Left lobe of liver (tissue), 2 donors: ENCODE measurements around the gene OSTC. TPM values are rescaled to one million over a fixed set of nuclear protein-coding genes. Genes with fewer than 3 reads are reported as not detected.

Source experiments
- ATAC-seq: fragments of 200-7000 bp; cut with Tn5 transposase; one replicate; pipeline ENCODE4 v1.9.1; 2020; ENCODE audit warnings: mild to moderate bottlenecking, moderate library complexity
- DNase-seq: peaks from one replicate; pipeline ENCODE4 v3.0.0-alpha.2; 2020; ENCODE audit warnings: low spot score
- total RNA-seq: library from RNA; stranded (reverse); gene quantifications from one replicate; pipeline ENCODE4 v1.2.1, GENCODE V29; 2021
- donor health status: DM: no; HTN: no; CAD: no; lungs with moderate emphysema.
- donor health status: DM: no; HTN: yes; CAD: no.

OSTC gene
- 72.8 TPM for total RNA-seq

DNA sequence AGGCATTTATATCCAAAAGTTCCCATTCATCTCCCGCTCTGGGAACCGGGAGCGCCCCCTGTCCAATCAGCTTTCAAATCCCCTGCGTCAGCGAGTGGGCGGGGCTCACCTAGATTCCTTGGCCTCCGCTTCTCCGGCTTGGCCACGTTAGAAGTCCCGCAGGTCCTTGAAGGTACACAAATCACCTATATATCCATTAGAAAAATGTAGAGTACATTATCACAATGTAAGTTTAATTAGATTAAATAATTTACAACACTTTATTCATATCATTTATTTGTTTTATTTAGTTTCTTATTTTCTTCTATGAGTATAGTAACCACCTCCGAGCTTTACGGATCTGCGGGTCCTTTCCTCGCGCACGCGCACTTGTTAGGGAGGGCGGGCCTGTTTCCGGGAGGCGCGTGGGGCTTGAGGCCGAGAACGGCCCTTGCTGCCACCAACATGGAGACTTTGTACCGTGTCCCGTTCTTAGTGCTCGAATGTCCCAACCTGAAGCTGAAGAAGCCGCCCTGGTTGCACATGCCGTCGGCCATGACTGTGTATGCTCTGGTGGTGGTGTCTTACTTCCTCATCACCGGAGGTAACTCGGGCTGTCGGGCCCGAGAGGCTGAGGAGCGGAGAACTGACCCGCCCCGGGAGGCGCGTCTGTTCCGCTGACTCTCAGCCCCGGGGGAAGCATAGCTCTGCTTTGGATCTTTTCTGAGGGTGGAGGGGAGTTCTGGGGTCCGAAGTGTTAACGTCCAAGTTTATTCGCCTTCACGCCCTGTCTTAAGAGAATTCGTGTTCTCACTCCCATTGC is at the start of gene OSTC:
TSS of gene OSTC (plus strand) at position 388 of the 802 bp plus-strand sequence. CDS start at position 445, 57 bp downstream.
- DNase-seq (peak; percentile 94), ATAC-seq (peak; percentile 97)

DNA sequence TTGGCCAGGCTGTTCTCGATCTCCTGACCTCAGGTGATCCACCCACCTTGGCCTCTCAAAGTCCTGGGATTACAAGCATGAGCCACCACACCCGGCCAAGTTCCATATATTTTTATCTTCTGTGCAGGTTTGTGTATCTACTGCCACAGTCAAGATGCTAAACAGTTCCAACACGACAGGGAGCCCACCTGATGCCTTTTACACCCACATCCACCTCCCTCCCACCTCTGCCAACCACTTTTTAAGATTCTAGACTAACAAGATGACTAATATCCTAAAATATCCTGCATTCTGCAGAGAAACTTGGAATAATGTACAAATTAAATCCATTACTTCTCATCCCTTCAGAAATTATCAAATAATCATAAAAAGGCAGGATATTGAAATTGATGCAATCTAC is 49.3 kb upstream of the OSTC start:
- ATAC-seq (no peak), DNase-seq (no peak)

DNA sequence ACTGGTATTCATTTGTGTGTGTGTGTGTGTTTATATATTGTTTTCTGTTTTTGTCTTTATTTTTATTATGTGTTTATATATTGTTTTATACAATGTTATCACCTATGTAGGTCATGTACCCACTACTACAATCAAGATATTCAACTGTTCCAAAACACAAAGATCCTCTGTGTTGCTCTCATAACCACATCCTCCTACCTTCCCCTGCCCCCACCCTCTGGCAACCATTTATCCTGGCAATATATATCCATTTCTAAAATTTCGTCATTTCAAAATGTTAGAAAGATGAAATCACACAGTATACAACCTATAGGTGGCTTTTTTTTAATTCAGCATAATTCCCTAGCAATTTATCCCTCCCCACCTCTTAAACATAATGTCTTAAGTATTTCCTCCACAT is 48.9 kb upstream of the OSTC start:
- no peak for ATAC-seq

DNA sequence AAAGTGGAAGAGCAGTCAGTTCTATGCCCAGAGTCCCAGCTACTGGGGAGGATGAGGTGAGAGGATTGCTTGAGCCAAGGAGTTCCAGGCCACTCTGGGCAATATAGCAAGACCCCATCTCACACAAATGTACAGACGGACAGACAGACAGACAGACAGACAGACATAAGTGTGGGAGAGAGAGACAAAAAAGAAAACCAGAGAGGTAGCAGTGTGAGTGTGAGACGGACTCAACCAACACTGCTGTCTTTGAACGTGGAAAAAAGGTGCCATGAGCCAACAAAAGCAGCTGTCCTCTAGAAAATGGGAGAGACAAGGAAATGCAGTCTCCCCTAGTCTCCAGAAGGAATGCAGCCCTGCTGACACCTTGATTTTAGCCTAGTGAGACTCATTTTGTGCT is 48.2 kb upstream of the OSTC start:
- ATAC-seq (no peak), DNase-seq (no peak)

More for the DNA sequence above, 48.9 kb upstream of the OSTC start:
- DNase-seq, result no peak

DNA sequence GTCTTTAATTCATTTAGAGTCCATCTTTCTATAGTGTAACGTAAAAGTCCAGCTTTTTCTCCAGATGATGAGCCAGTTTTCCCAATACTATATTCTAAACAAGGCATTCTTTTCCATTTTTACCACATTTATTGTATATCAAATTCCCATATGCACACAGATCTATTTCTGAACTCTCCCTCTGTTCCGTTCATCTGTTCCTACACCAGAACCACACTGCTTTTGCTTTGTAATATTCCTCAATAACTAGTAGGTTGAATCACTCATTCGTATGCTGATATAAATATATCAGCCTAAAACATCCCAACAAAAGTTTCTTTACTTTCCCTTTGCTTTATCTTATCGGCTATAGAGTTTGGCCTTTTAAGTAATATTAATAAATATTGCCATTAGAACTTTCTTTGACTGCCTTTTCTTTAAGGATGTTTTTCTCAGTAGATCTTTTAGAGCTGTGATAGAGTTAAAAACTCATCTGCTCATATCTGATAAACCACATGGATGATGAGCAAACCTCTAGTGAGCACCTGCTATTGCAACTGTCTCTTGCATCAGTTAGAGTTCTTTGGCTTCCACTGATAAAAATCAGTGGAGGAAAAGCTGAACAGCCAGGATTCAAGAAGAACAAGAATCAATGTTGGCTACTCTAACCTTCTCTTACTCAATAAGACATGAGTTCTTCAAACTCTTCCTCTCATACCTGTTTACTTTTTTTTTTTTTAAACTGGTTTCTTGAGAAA is 43.2 kb upstream of the OSTC start:
- ATAC-seq (no peak), DNase-seq (no peak)

DNA sequence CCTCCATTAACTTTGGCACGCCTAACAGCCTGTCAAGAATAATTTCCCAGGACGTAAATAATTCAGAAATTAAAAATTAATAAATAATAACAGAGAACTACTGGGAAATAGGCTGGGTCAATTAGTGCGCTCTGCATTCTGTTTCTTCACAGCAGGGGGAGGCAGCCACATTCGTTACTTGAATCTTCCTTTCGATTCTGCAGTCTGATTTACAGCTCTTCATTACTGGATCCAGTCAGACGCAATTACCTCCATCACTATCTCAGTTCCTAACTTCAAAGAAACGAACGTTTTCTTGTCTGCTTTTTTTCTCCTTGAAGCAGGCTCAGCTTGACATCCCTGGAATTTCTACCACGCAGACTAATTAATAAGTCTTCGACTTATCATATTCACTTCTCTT is 39.0 kb upstream of the OSTC start:
- no peak for ATAC-seq
- no peak for DNase-seq

DNA sequence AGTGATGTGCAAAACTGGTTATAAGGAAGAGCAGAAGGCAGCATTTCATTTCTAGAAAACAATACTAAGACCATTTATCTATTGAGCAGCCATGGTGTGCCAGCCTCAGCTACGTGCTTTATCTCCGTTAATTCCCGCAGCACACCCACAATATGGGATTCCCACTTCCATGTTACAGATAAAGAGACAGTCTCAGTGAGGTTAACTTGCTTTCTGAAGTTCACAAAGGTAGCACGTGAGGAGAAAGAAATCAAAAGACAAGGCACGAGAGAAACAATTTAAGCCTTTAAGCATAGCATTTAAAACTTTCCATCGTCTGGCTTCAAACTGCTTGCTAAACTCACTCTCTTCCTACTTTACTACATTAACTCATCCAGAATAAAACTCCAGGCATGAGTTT is 38.0 kb upstream of the OSTC start:
- no peak for ATAC-seq
- no peak for DNase-seq

DNA sequence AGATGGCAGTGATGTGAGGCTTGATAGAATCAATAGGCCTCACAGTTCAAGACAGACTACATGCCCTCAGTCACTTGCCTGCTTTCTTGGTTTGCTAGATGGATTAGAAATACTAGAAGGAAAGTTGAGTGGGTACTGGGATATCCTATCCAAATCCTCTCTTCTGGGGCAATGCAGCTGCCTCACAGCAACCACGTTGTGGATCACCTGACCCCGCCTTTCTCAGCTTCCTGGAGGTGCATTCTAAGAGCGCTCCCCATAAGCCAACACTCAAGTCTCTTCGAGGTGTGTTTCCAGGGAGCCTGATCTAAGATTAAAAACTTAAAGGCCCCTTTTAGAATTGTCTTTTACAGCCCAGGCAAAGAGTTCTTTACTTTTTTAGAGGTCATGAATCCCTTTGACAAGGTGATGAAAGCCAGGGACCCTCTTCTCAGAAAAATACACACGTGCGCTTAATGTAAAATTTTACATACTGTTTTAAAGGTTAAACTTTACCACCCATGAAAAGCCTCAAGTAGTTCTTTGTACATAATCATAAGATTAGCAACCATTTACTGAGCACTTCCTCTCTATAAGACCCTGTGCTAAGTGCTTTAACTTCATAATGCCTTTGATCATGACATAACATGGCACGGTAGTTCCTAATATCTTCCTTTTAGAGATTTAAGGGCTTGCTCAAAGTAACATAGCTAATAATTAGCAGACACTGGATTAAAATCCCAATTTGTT is 30.9 kb upstream of the OSTC start:
- ATAC-seq (peak; percentile 12), DNase-seq (no peak)

DNA sequence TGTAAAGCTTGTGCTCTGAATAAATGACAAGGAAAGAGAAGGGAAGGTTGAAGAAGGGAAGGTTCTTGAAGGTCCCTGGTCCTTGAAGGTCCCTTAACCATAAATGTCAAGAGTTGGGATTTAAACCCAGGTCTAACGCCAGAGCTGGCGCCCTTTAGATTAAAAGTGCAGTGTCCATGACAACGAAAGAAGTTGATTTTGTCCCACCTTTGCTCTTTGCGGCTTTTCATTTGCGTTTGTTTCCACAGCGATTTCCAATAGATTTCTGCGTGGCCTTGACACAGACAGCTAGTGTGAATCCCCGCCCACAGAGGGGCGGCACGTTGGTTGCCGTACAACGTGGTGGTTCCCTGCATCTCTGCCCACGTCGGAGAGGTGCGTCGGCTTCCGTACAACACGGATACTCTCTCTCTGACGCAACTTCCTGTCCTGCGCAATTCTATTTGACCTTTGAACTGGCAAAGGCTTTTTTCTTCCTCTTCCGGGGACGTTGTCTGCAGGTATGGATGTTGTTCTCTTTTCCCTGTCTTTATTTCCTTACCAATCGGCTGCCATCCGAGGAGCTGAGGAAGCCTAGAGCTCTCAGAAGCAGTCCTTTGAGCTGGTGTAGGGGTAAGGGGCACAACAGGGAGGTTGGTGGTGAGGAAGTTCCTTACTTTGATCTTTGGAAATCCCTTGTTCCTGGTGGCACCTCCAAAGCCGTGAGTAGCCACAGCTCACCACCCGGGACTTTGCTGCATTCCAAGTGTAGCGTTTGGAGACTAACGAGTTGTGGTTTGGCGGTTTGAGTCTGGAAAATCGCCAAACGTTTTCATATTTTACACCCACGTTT is 30.1 kb upstream of the OSTC start, which contains the start of gene RPL34:
TSS of gene RPL34 (plus strand) at position 476 of the 832 bp plus-strand sequence. CDS start 1,384 bp downstream, outside the sequence.
- DNase-seq (peak; percentile 98), ATAC-seq (peak; percentile 99)

DNA sequence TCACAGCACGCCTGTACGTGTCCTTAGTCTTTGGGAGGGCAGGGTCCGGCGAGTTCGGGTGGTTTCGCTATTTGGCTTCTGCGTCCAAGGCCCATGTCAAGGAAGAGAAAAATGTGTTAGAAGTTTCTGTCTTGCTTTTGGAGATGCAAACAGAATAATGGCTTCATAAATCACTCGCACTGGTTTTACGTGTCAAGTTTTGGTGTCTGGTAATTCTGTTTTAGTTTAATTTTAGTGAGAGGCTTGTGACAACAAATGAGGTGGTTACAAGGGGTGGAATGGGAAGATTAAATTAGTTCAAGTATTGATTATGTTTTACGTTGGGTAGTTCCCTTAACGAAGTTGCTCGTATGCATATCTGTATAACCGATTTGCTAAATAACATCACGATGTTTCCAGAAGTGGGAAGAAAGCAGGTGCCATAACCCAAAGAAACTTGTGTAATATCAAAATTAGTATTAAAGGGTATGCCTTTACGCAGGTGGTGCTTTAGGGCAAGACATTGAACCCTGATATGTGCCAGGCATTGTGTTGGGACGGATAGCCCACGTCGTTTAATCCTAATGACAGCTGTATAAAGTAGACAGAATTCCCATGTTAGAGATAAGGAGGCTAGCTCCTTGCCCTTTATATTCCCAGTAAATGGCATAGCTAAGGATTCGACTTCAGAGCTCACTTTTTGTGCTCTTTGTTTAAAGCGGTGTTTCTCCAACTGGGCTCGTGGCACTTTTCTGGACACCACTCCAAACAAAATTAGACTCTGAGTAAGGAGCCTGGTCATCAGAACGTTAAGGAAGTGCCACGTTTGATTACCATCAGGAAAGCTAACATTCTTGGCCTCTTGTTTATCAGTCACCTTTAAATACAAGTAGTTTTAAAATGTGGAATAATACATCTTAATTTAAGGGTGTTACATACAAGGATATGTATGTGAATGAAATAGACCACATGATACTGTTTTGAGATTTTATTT is 29.2 kb upstream of the OSTC start:
- no peak for ATAC-seq
- DNase-seq, result no peak

DNA sequence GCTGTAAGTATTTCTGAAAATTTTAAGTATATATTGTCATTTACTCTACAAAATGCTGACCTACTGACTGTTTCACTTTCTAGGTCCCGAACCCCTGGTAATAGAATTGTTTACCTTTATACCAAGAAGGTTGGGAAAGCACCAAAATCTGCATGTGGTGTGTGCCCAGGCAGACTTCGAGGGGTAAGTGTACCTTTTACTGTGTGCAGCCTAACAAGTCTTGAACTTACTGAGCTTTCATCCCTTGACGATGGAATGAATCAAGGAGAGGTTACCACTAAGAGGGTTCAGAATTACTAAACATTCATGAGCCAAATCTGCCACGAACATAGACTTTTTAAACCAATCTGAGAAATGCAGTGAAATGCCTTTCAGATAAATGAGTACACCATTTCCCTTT is 28.4 kb upstream of the OSTC start:
- DNase-seq (no peak), ATAC-seq (no peak)

DNA sequence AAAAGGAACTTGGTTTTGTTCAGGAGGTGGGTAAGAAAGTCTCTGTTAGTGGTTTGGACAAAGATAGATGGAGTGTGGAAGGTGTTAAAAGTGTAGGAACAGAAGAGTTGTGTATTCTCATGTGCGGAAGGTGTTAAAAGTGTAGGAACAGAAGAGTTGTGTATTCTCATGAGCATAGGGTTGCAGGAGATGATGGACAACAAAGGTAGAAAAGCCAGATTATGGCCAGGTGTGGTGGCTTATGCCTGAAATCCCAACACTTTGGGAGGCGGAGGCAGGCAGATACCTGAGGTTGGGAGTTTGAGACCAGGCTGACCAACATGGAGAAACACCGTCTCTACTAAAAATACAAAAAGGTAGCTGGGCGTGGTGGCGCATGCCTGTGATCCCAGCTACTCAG is 27.6 kb upstream of the OSTC start:
- DNase-seq (no peak), ATAC-seq (no peak)

DNA sequence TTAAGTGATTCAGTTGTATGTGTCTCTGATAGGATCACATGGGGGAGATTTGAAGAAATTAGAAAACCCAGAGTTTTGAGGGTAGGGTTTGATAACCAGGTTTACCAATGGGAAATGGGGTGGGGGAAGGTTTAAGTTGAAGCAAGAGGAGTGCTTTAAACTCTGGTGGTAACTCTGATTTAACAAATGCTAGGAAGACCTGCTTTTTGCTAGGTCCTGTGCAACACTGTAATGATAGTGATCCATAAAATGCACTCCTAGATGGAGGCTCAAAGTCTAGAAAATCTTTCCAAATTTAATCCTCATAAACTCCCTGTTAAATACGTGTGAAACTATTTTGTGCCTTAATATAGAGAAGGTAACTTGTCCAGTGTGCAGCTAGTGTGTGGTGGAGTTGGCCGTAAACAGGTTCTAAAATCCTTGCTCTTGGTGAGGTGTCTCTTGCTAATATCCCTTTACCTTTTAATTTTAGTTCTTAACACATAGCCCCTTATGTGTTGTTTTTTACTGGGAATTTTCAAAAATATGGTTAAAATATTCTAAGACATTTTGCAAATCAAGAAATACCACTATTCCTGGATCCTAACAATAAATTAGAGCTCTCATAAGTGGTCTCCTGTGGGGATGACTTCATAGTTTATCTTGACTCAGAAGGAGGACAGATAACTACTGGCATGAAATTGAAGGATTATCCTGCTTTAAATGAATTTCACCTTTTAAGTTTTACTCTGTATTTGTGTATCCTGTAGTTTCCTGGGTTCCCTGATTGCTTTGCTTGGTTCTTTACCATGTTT is 25.9 kb upstream of the OSTC start:
- ATAC-seq (no peak), DNase-seq (no peak)

DNA sequence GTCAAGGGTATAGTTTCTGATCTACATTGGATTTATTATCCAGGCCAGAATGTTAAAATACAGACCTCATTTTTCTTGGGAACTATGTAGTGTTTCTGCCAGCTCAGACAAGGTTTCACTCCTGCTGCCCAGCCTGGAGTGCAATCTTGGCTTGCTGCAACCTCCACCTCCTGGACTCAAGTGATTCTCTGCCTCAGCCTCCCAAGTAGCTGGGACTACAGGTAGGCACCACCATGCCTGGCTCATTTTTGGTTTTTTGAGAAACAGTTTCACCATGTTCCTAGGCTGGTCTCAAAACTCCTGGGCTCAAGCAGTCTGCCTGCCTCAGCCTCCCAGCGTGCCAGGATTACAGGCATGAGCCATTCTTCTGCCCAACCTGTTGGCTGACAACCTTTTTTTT is 24.3 kb upstream of the OSTC start:
- no peak for ATAC-seq

DNA sequence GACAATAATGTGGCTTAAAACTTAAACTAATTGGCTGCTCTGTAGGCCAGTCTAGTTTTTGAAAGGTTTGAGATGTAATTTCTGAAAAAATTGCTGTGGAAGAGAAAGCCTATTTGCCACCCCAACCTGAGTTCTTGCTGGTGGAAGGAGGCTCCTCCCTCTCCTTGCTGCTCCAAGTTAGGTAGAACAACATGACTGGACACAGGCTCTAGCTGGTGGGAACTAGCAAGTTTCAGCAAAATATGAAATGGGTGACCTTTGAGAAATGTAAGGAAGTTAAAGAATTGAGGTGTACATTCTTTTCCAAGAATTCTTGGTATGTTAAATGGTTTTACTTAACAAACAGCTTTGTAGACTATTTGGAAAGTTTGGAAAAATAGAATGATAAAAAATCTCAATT is 22.0 kb upstream of the OSTC start:
- no peak for ATAC-seq

More for the DNA sequence above, 24.3 kb upstream of the OSTC start:
- no peak for DNase-seq

DNA sequence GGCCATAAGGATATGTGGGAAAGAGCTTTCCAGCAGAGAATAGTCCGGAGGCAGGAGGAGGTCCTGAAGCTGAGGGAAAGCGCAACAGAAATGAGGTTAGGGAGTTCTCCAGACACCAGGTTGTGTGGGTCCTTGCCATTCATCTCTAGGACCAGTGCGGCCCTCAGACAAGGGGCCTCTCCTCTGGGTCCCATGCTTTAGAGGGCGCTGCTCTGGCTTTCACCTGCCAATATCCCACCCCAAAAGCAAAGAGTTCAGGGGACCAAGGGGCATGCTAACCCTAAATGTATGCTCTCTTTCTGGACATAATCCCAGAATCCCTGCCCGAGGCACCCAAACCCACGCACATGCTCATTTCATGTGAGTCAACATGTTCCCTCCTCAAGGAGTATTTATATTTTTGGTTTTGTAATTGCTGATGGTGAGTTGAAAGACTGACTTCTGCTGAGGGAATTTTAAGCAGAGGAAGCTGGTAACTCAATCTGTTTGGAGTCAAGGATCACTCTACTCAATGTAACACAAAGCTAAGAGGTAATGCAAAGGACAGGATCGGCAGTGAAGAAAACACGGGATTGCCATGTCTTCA is 15.2 kb upstream of the OSTC start:
- no peak for DNase-seq
- ATAC-seq, result no peak

More for the DNA sequence above, 22.0 kb upstream of the OSTC start:
- DNase-seq, result no peak

DNA sequence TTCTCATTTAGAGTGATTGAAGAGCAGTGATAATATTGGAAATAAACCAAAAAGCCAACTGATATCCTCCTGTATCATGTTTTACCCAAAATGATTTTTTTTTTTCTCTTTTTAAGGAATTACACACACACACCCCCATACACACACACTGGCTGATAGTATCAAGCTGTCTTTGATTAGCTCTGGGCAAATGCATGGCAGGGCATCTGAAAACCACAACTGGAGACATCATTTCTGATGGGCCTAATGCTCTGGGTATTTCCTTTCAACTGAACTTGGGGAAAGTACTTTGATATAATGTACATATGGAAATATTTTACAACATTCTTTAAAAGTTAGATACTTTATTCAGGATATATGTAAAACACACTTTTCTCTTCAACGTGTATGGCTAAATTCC is 14.2 kb upstream of the OSTC start:
- ATAC-seq, result no peak
- no peak for DNase-seq

DNA sequence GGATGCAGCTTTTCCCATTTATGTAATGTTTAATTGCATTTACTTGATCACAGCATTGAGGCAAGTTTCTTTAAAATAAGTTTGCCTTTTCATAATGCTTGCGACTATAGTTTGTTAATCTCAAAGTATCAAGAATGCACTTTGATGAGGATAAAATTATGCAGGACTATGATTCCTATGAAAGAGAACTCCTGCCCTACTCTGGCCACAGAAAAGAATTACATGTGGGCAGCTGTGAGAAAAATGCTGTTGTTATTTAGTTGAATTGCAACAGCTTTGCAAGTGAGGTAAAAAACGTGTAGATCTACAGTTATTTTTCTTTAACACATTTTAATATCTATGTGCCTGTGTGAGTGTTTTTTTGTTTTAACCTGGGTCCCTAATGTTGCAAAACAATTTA is 12.5 kb upstream of the OSTC start:
- DNase-seq (no peak), ATAC-seq (no peak)
